RCC 7860 (cell line): ENCODE results near the gene EDEM1.
"Not testable (repeated sequence)": the region's sequence is repeated elsewhere in the genome, so short reads cannot be mapped to it uniquely, and the experiment has no call there.

ENCODE experiments used
- DNase-seq: peaks from one replicate; pipeline ENCODE4 v3.0.0-alpha.2; 2015; ENCODE audit warnings: low spot score
- FAIRE-seq: peaks from 2 replicates; lab custom pipeline; 2012; peaks lifted over from hg19 to GRCh38; lab: Jason Lieb, UNC

Gene EDEM1

DNA sequence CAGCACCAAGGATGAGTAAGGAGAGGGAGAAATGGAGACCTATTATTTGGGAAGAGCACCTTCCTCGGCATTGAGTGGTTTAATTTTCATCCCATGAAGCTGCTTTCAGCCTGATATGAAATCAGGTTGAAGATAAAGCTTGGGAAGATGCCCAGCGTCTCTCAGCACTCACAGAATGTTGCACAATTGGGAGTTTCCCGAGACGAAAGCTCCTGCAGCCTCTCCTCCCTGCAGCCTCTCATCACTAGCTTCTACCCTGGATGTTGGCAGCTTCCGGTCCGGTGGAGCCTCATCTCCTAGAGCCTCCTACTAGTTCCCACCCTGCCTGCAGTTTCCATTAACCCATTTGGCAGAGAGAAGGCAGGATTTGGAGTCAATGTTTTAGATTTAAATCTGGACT is 40.3 kb downstream of the EDEM1 start:
- DNase-seq (no peak), FAIRE-seq (no peak)

DNA sequence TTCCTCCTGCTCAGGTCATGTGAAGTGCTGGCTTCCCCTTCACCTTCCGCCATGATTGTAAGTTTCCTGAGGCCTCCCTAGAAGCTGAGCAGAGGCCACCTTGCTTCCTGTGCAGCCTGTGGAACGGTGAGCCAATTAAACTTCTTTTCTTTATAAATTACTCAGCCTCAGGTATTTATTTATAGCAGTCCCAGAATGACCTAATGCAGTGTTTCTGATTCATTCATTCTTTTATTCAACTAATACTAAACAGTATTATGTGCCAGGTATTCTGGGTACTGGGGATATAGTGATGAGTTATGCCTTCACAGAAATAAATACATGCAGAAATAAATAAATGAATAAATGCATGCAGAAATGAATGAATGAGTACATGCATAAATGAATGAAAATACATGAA is 41.9 kb downstream of the EDEM1 start:
- FAIRE-seq (no peak), DNase-seq (no peak)

DNA sequence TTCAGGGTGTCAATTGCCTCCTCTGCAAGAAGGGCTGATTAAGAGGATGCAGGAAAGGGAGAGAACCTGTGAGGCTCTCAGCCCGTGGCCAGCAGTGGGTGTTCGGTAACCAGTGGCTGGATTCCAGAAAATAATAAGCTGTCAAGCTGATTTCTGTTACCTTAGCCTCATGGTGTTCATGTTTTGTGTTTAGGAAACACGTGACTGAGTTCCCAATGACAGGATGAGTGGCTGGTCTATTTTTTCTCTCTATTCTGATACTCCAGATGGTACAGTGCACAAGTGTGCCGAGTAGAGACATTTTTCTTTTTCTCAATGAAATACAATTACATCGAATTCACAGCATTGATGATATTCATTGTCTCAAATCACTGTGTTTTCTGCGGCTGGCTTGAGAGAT is 43.6 kb downstream of the EDEM1 start:
- no peak for DNase-seq
- FAIRE-seq, result no peak

DNA sequence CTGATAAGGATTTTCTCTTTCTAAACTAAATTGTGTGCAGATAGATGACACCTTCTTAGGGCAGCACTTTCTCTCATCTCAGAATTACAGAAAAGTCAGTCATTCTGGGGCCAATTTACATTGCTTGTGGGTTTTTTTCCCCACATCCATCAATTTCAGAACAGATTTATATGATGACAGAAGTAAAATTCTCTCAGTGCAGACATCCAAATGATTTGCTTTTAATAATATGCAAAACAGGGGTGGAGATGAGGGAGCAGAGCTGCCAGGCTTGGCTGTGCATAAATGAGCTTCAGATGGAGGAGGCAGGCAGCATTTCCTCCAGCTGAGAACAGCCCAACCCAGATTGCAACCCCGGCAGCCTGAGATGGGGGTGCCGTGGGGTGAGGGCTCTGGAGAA is 44.0 kb downstream of the EDEM1 start:
- FAIRE-seq, result no peak

DNA sequence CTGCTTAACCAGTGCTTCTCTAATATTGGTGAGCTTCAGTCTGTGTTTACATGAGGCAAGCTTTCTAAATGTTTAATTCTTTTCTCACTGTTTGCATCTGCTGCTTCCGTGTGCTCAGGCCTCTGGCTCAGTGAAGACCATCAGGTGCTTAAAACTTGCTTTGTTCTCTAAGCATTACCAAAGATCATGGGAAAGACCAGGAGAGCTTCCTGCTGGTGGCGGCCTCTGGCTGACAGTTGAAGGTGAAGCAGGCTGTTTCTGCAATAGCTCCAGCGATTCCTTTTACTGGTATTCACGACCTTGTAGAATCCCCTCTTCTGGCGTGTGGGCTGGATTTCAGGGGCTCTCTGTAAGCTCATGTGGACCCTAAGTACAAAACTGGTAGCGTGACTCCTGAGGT is 45.1 kb downstream of the EDEM1 start:
- DNase-seq, result no peak
- no peak for FAIRE-seq

More for the DNA sequence above, 44.0 kb downstream of the EDEM1 start:
- no peak for DNase-seq

DNA sequence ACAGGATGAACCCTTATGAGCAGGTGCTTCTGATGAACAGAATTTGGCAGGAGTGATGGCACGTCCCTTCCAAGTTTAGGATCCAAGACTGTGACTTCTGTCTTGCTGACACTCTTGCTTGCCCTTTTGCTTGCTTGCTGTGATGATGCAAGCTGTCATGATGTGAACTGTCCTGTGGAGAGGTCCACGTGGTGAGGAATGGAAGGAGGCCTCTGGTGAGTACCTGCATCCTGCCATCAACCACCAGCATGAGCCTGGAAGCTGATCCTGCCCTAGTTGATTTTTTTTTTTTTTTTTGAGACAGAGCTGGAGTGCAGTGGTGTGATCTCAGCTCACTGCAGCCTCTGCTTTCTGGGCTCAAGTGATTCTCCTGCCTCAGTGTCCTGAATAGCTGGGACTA is 45.5 kb downstream of the EDEM1 start:
- DNase-seq (no peak), FAIRE-seq (no peak)

DNA sequence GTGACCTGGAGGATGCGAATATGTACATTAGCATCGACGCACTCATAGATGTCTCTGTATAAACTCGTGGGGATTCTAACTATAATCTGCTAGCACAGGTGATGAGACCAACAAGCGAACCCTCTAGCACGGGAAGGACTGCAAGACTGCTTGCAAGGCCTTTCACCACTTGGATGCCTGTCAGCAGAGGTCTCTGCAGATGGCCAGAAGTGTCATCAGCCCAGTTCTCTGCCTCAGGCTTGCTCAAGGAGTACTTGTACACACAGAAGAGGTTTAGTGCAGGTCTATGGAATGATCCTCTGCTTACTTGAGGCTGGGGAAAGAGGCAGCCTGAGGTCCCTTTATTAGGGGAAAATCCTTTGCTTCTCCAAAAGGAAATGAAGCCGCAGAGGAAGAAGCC is 48.1 kb downstream of the EDEM1 start:
- no peak for FAIRE-seq
- DNase-seq, result no peak

DNA sequence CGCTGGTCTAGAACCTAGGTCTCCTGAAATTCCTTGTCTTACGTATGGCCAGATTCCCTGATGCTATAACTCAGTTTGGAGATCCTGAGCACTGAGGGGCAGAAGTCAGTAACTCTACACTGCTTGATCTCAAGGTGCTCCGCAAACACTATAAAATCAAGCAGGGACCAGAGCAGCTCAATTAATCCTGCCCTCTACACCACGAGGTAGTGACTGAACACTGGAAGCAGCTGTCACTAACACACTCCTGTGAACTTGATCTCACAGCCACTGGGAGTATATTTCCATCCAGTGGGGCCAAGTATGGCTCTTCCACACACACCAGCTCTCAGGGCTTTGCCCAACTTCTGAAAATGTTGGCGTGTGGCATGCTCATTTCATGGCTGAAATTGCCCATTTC is 51.0 kb downstream of the EDEM1 start:
- DNase-seq, result no peak
- no peak for FAIRE-seq

DNA sequence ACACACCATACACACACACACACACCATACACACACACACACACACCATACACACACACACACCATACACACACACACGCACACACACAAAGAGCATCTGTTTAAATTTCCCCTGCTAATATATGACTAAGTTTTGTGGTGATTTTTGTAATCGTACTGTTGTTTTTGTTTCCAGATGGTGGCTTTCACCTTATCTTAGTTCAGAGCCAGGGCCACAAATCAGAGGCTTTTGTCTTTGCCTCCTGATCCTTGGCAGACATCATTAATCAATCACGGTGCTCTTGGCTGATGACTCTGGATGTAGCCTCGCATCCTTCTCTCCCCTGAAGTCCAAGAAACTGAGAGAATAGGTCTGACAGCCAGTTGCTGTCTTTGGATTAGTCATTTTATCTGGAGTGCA is 52.1 kb downstream of the EDEM1 start:
- no peak for FAIRE-seq
- DNase-seq, result no peak

DNA sequence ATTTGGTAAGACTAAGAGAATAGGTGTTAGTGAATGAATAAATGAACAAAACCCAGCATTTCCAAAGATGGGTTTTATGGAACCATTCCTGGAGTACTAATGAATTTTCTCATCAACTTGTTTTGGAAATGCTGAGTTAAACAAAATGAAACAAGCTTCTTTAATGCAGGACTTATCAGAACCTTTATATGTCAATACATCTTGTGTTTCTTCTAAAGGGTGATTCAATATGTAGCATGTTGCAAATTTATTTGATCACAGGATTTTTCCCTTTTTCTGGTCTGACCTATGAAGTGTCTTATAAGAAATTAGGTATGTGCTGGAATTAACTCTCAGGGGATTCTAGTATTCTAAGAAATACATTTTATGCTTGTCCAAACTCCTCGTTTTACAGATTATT is 53.2 kb downstream of the EDEM1 start:
- DNase-seq (no peak), FAIRE-seq (no peak)

DNA sequence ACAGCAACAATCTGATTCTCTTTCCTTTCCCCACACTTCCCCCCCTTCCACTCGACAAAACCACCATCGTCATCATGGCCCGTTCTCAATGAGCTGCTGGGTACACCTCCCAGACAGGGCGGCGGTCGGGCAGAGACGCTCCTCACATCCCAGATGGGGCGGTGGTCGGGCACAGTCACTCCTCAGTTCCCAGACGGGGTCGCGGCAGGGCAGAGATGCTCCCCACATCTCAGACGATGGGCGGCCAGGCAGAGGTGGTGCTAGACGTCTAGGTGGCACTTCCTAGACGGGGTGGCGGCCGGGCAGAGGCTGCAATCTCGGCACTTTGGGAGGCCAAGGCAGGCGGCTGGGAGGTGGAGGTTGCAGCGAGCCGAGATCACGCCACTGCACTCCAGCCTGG is 55.3 kb downstream of the EDEM1 start:
- not testable (repeated sequence) for DNase-seq

DNA sequence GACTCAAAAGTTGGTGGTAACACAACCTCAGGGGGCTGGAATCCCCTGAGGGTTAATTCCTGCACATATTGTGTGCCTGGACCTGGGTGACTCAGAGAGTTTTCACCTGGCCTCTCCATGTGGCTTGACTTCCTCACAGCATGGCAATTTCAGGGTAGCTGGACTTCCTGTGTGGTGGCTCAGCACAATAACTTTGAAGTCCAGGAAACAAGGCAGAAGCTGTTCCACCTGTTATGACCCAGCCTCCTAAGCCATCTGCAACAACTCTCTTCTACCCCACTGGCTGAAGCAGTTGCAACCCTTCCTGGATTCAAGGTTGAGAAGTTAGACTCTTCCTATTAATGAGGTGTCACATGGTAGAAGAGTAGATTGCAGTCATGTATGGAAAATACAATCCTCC is 58.4 kb downstream of the EDEM1 start:
- no peak for FAIRE-seq
- no peak for DNase-seq

More for the DNA sequence above, 55.3 kb downstream of the EDEM1 start:
- not testable (repeated sequence) for FAIRE-seq

DNA sequence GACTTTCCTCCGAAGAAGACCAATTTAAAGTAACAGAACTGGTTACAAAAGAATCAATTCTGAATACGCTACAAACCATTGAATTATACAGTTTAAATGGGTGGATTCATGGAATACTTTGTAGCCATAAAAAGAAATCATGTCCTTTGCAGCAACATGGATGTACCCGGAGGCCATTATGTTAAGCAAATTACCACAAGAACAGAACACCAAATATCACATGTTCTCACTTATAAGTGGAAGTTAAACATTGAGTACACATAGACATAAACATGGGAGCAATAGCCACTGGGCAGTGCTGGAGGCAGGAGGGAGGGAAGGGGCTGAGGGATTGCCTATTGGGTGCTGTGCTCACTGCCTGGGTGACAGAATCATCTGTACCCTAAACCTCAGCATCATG is 61.3 kb downstream of the EDEM1 start:
- no peak for FAIRE-seq
- DNase-seq, result no peak

DNA sequence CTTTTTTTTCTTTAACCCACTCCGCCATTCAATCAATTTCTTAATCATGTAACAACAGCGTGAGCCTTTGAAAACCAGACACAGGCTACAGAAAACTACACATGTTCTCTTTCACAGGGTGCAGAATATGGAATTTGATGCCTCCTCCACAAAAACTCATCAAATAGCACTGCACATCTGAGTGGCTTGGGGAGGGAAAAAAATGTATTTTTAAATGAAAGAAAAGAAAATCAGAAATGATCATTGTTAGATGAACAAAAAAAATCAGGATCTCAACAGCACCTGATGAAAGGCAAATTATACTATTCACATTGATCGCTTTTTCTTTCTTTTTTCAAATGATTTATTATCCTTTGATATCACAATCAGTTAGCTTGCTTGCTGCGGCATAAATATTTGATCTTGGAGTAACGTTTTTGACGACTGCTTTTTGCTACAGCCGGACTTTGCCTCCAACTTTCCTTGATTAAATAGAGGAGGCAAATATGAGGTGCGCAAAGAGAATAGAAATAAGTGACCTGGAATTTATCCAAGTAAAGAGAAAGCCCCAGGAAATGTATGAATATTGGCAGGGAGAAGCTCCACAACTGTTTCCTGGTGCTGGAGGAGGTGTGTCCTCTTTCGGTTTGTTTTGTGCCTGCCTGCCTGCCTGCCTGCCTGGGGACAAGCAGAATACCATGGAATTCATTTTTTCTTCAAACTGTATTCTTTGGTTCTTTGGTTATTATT is 63.1 kb downstream of the EDEM1 start:
- DNase-seq, result no peak
- FAIRE-seq, result no peak

DNA sequence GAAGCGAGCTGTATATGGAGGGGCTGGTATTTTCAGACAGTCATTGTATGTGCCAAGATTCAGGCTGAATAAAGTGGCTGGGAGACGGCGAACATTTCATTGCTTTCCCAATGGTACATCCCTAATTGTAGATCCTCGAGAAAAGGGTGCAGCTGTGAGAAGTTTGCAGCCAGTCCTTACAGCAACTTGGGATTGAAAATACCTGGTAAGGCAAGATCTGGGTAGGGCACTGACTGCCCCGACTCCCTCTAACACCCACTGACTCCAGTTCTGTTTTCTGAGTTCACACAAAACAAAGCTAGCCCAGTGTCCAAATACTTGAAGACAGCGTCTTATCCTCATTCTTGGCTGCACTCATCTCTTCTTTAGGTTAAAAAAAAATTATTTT is 63.7 kb downstream of the EDEM1 start:
- FAIRE-seq (no peak), DNase-seq (no peak)

DNA sequence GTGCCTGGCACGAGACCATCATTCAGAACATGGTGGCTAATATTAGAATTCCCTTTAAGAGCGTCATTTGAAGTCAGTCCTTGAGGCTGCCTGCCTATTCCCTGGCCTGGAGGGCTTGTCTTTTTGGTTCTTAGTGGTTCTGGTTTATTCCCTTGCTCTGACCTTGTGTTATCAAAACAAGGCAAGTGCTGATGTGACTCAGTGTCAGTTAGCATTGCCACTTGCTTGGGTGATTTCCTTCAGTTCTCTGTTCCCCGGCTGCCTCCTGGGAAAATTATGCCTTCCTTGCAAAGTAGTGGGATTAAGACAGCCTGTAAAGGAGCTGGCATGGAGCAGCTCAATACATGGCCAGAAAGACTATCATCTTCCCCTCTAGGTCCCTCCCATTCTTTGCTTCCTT is 64.6 kb downstream of the EDEM1 start:
- no peak for DNase-seq
- no peak for FAIRE-seq

DNA sequence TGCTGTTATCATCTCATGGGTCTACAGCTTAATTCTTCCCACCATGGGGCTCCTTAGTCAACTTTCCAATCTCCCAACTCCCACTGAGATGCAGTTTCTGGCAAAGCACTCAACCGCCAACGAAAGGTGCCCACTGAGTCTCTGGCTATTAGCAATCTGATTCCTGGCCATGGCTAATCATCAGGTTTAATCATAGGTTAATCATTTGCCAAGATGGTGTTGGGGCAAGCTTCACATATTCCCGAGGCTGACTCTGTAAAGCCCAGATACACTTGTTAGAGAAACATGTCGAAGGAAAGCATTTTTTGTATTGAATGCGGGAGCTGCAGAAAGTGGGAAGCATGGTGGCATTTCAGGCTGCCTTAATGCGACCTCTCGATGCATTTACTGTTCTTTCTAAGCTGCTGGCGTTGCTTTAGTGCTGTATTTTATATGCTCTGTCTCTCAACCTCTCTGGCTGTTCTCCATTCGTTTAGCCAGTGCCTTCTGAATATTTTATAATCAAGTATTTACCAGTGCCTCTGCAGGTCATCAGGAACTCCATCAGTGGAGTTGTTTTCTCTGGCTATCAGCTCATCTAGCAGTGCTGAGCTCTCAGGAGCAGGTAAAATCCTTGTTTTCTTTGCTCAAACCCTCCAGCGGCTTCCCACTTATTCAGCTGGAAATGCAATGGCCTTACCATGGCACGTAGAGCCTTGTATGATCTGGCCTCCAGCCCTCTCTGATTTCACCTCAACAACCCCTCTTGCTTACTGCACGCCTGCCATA is 67.0 kb downstream of the EDEM1 start:
- FAIRE-seq (no peak), DNase-seq (no peak)

DNA sequence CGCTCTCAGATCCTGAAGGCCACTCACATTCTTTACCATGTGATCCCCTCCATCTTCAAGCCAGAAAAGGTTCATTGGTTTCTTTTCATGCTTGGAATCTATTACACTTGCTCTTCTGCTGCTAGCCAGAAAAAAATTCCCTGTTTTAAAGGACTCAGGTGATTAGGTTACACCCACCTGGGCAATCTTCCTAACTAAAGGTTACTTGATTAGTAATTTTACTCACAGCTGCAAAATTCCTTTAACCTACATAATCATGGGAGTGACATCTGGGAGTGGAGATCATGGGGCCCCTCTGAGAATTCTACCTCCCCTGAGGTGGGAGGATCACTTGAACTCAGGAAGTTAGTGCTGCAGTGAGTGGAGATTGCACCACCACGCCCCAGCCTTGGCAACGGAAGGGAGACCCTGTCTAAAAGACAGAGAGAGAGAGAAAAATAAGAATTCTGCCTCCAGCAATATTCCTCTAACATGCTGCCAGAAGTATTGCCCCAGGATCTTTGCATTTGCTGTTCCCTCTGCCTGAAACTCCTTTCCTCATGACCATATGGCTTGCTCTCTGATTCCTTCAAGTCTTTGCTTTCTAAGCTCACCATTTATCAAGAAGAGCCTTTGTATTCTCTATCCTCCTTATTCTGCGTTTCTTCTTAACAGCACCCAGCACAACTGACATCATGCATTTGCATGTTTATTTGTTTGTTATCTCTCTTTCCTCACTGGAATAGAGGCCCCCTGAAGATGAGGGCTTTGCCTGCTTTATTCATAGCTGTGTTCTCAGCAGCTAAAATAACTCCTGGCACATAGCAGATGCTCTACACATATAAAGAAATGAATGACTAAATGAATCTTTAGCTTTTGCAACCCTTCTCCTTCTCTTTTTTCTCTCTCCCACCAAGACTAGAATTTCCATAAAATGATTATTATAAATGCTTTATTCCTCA is 68.2 kb downstream of the EDEM1 start:
- FAIRE-seq, result no peak

DNA sequence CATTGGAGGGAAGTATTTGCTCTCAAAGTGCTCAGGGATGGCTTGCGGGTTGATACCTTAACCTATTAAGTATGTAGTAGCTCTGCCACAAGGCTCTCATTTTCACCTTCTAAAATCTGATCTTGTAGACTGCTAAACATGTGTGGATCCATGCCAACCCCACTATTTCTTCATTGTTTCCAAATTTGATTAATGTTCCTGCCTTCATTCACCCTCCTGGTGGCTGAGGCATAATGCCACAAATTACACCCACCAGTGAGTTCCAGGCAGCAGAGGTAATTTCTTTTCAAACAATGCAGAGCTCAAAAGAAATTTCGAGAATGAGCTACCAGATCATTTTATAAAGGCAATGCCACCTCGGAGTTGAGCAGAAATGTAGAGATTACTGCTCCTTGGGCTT is 71.0 kb downstream of the EDEM1 start:
- DNase-seq (no peak), FAIRE-seq (no peak)

More for the DNA sequence above, 68.2 kb downstream of the EDEM1 start:
- no peak for DNase-seq

DNA sequence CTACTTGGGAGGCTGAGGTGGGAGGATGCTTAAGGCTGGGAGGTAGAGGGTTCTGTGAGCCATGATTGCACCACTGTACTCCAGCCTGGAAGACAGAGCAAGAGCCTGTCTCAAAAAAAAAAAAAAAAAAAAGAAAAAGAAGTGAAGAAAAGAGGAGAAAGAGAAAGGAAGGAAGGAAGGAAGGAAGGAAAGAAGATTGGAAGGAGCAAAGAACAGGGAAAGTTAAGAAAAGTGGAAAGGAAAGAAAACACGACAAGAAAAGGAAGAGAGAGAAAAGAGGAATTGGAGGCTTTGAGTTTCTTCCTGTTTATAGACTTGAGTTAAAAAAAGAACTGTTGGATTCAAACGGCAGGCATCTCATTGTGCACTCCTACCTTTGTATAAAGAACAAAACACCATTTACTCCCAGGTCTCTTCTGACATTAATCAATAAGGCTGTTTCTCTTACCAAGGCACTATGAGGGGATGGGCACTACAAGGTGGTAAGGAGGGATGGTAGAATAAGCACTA is 73.5 kb downstream of the EDEM1 start:
- FAIRE-seq, result no peak
- DNase-seq, result no peak

DNA sequence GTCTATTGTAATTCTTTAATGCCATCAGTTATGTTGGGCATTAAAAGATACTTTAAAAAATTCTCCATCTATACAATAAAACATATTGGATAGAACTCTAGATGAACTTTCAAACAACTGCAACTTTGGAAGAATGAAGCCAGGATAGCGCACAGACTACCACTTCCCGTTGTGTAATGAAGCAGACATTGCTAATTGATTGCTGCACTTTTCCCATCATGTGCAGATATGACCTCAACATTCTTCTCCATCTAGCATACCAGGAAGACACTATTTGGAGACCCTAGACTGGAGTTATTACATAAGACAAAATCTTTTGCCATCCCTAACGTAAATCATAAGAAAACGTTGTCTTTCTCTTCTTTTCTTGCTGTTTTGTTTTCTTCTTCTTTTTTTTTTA is 75.0 kb downstream of the EDEM1 start:
- DNase-seq (no peak), FAIRE-seq (no peak)
